Adrenal gland (tissue), 12 donors: ENCODE data around the gene MARCHF2. TPM values are rescaled to one million over a fixed set of nuclear protein-coding genes. Genes with fewer than 3 reads are reported as not detected.

Experiments
- DNase-seq, 7 donors: peaks; one replicate each; pipeline ENCODE4 v3.0.0-alpha.2; 2019 to 2020
- H3K27ac ChIP-seq, 5 donors: fragments of 200-600 bp; sonication (generic) in 4 of 5; 1 replicate in 3 of 5; 2 replicates in 2 of 5; pipeline versions ENCODE4 v1.5.1 to v1.8.0; 2016 to 2020; ENCODE audit warnings: mild to moderate bottlenecking in 1 of 5
- H3K27me3 ChIP-seq: fragments of 200-600 bp; 2 replicates; pipeline ENCODE4 v1.8.0; 2021
- H3K36me3 ChIP-seq, 2 donors: fragments of 200-600 bp; replicated peaks in 1 of 2; 1 replicate in 1 of 2; 2 replicates in 1 of 2; pipeline versions ENCODE4 v1.5.1 to v1.8.0; 2018 to 2022
- H3K4me1 ChIP-seq, 2 donors: fragments of 200-600 bp; replicated peaks in 1 of 2; 1 replicate in 1 of 2; 2 replicates in 1 of 2; pipeline versions ENCODE4 v1.5.1 to v1.8.0; 2018 to 2021
- H3K4me3 ChIP-seq, 4 donors: fragments of 200-600 bp; sonication (generic) in 3 of 4; one replicate each; pipeline ENCODE4 v1.5.1; 2016 to 2018
- H3K9me3 ChIP-seq, 3 donors: fragments of 200-600 bp; sonication (generic) in 1 of 3; replicated peaks in 1 of 3; 1 replicate in 2 of 3; 2 replicates in 1 of 3; pipeline versions ENCODE4 v1.5.1 to v1.8.0; 2016 to 2021
- POLR2A ChIP-seq, 2 donors: fragments of 450-650 bp; IDR thresholded peaks; one replicate each; pipeline ENCODE4 v1.6.1; 2017; ENCODE audit warnings: antibody characterized with exemption in 2 of 2, mild to moderate bottlenecking in 2 of 2, moderate library complexity in 1 of 2
- WGBS, 4 donors: extraction: QIAGEN DNeasy Blood & Tissue Kit in 2 of 4; methylation state at CpG; one replicate each; pipeline versions ENCODE4 v1.1.5 to v1.1.7; 2013 to 2017; 5-methylcytosine and 5-hydroxymethylcytosine counted together
- intact Hi-C, 2 donors: fragments of 100-400 bp; cut with DNase I; formaldehyde crosslinking; loops; one replicate each; pipeline versions ENCODE4 v1.14.1 to v1.15.0; 2022 to 2023
- polyA plus RNA-seq, 3 donors: library from polyadenylated mRNA; stranded (reverse); fragments of 200-250 nt in 2 of 3; fragments of 350-450 nt in 1 of 3; fragmentation: Illumina TruSeq in 1 of 3; extraction: RNeasy Lipid Tissue Mini Kit (QIAGEN cat#74804) in 1 of 3; gene quantifications; one replicate each; pipeline ENCODE4 v1.2.3, GENCODE V29; 2013 to 2014
- total RNA-seq, 9 donors: library from RNA; depleted of rRNA in 4 of 9; stranded (reverse); fragments of >200 nt in 4 of 9; fragments of 120-200 nt in 1 of 9; fragmentation: NEBNext Ultra II Directional in 1 of 9; extraction: Animal tissue kit (Norgen Biotek cat#: 25700) in 1 of 9; gene quantifications; one replicate each; pipeline versions ENCODE4 v1.1.0 to v1.2.4, GENCODE V29; 2013 to 2023
- TF ChIP-seq, protein P1 (sequence below), 6 experiments: fragments of 450-650 bp in 4 of 6; fragments of 200-600 bp in 2 of 6; sonication (generic) in 1 of 6; IDR thresholded peaks; 1 replicate in 5 of 6; 2 replicates in 1 of 6; pipeline versions ENCODE4 v1.5.1 to v1.8.0; 2016 to 2021; ENCODE audit warnings: antibody characterized with exemption in 6 of 6, mild to moderate bottlenecking in 2 of 6, moderate library complexity in 1 of 6
- donor health status: healthy with polysubstance abuse.
- donor health status: Bipolar disorder and iron deficiency.
- donor health status: DM: yes; HTN: yes; CAD: no.
- donor health status: DM: no; HTN: no; CAD: no.
- donor health status: DM: no; HTN: no; CAD: no.
- donor health status: DM: yes; HTN: yes; CAD: no.

The MARCHF2 gene
- total and polyA plus RNA-seq, 12 donors: 13.1 to 200 (median 45.8) TPM

DNA sequence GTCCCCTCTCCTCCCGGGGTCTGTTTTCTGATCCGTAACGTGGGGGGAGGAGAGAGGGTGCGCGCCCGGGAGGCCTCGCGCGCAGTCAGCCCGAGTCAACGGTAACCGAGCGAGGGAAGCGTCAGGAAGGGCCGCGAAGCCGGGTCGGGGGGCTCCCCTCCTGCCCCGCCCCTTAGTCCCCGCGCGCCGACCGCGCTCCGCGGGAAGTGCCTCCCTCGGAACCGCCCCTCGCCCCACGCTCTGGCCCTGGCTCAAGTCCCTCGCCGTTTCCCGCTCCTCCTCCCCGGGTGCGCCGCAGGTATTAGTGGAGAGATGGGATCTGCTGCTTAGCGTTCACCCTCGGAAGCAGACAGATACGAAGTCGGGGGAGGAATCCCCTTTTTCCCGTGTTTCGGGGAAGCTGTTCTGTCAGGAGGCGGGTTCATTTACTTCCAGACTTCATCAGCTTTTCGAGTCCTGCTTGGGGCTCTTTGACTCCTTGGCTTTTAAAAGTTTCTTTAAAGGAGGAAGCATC is 32.4 kb downstream of the MARCHF2 start:
- peaks cover 21 to 46% of the 10 kb centered on the region in 2 donors for H3K4me1 ChIP-seq
- intact Hi-C loops: no loop called here
- TF ChIP-seq, protein P1, sequence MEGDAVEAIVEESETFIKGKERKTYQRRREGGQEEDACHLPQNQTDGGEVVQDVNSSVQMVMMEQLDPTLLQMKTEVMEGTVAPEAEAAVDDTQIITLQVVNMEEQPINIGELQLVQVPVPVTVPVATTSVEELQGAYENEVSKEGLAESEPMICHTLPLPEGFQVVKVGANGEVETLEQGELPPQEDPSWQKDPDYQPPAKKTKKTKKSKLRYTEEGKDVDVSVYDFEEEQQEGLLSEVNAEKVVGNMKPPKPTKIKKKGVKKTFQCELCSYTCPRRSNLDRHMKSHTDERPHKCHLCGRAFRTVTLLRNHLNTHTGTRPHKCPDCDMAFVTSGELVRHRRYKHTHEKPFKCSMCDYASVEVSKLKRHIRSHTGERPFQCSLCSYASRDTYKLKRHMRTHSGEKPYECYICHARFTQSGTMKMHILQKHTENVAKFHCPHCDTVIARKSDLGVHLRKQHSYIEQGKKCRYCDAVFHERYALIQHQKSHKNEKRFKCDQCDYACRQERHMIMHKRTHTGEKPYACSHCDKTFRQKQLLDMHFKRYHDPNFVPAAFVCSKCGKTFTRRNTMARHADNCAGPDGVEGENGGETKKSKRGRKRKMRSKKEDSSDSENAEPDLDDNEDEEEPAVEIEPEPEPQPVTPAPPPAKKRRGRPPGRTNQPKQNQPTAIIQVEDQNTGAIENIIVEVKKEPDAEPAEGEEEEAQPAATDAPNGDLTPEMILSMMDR (IDR thresholded peaks at IDR 0.05): no peak
- no peak for TF ChIP-seq POLR2A (IDR thresholded peaks at IDR 0.05)
- WGBS, 4 donors: 0 to 1% (median 0%) methylated on average over 2 to 45 of the region's 45 CpGs
- peak overlapping the region; percentile 69 to 98 (median 92) for H3K4me3 ChIP-seq
- DNase-seq: peak; percentile 55 to 73 (median 60)
- H3K27ac ChIP-seq: peak overlapping the region; percentile 90 to 100 (median 94)
- no peaks in the 10 kb centered on the region for H3K9me3 ChIP-seq
- H3K27me3 ChIP-seq: no peaks in the 10 kb centered on the region
- H3K36me3 ChIP-seq: peaks cover 0 to 17% of the 10 kb centered on the region in 2 donors

DNA sequence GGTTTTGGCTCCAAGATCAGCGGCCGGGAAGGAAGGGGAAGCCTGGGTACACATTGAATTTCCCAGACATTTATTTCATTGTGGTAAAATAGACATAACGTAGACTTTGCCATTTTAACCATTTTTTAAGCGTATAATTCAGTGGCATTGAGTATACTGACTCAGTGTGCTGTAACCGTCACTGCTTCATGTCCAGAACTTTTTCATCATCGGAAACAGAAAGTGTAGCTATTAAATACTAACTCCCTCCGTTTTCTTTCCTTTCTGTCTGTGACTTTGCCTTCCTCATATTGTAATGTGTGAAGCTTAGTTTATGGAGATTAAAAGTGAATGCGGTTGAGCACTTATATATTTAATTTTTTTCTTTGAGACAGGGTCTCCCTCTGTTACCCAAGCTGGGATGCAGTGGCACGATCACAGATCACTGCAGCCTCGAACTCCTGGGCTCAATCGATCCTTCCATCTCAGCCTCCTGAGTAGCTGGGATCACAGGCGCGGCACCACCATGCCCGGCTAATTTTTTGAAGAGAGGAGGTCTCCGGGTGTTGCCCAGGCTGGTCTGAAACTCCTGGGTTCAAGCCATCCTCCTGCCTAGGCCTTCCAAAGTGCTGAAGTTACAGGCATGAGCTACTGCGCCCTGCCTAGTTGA is 33.1 kb downstream of the MARCHF2 start:
- peak overlapping the region; percentile 7 to 100 (median 93) for H3K27ac ChIP-seq
- WGBS, 4 donors: 25 to 32% (median 26%) methylated on average over 16 of the region's 16 CpGs
- intact Hi-C loops: no loop called here

DNA sequence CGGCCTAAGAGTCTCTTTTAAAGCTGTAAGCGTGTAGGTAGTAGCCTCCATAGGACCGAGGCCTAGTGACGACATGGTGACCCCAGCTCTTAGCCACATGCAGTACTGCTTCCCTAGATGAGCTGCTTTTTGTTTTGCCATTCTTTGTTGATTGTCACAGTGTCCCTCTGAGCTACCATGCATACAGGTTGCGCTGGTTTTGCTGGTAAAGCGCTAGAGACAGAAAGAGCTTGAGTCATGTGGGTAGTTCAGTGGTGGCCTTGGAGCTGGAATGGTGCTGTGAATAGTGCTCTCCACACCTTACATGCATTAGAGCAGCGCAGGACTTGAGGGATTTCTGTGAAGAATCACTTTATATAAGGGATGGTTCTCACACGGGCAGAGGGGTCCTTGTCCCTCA is 36.7 kb downstream of the MARCHF2 start:
- H3K9me3 ChIP-seq: no peaks in the 10 kb centered on the region
- 42 to 65% (median 53%) methylated on average over 6 to 7 of the region's 8 CpGs for WGBS, 4 donors
- intact Hi-C loops: no loop called here
- peaks cover 41 to 81% of the 10 kb centered on the region in 2 donors for H3K4me1 ChIP-seq
- no peaks in the 10 kb centered on the region for H3K27me3 ChIP-seq
- H3K4me3 ChIP-seq: no peak overlapping the region
- H3K27ac ChIP-seq: peak overlapping the region in 2 of 5 donors; percentile 7 to 35
- peak in 3 of 7 donors; percentile 35 to 54 (median 51) for DNase-seq
- H3K36me3 ChIP-seq: peaks cover 0 to 17% of the 10 kb centered on the region in 2 donors
- no peak for TF ChIP-seq POLR2A (IDR thresholded peaks at IDR 0.05)
- TF ChIP-seq, protein P1 (IDR thresholded peaks at IDR 0.05): no peak

More for the DNA sequence above, 33.1 kb downstream of the MARCHF2 start:
- TF ChIP-seq, protein P1 (IDR thresholded peaks at IDR 0.05): no peak
- no peak for TF ChIP-seq POLR2A (IDR thresholded peaks at IDR 0.05)
- Histone ChIP-seq H3K4me1 (peaks cover 21 to 48% of the 10 kb centered on the region in 2 donors), H3K27me3 (no peaks in the 10 kb centered on the region), H3K9me3 (no peaks in the 10 kb centered on the region), H3K36me3 (peaks cover 0 to 17% of the 10 kb centered on the region in 2 donors), H3K4me3 (peak overlapping the region in 3 of 4 donors; percentile 91 to 98 (median 93))
- no peak for DNase-seq

DNA sequence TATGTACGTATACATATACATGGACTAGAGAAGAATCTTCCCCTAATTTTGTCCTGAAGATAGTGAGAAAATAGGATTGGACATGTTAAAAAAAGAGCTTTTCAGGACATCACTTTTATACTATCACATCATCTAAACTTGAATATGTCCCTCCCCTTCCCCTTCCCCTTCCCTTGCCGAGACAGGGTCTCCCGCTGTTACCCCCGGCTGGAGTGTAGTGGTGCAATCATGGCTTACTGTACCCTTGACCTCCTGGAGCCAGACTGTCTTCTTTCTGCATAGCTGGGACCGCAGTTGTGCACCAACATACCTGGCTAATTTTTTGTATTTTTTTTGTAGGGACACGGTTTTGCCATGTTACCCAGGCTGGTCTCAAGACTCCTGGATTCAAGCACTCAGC is 38.3 kb downstream of the MARCHF2 start:
- H3K27ac ChIP-seq: peak overlapping the region in 3 of 5 donors; percentile 5 to 21 (median 15)
- TF ChIP-seq POLR2A (IDR thresholded peaks at IDR 0.05): no peak
- TF ChIP-seq, protein P1 (IDR thresholded peaks at IDR 0.05): no peak
- H3K36me3 ChIP-seq: peaks cover 0 to 29% of the 10 kb centered on the region in 2 donors
- H3K4me1 ChIP-seq: peaks cover 33 to 78% of the 10 kb centered on the region in 2 donors
- WGBS, 4 donors: 47 to 56% (median 49%) methylated on average over 5 to 6 of the region's 6 CpGs
- intact Hi-C loops: no loop called here
- no peak for DNase-seq
- H3K27me3 ChIP-seq: no peaks in the 10 kb centered on the region
- no peak overlapping the region for H3K4me3 ChIP-seq
- H3K9me3 ChIP-seq: no peaks in the 10 kb centered on the region
